Osteoblast (primary cell): Measurements from ENCODE around the gene KRTDAP. TPM values are rescaled to one million over a fixed set of nuclear protein-coding genes. Genes with fewer than 3 reads are reported as not detected.

Experiments
- DNase-seq: peaks from one replicate; pipeline ENCODE4 v3.0.0; 2011; ENCODE audit warnings: low spot score, mixed read lengths; ENCODE audit not compliant: insufficient read length; ENCODE audit errors: missing footprints
- H2AFZ ChIP-seq: 2 replicates; pipeline ENCODE4 v1.6.0; 2011; ENCODE audit warnings: mild to moderate bottlenecking, low read length
- H3K27ac ChIP-seq: 2 replicates; pipeline ENCODE4 v1.5.1; 2011; ENCODE audit warnings: mild to moderate bottlenecking, low read depth, low read length, moderate library complexity
- H3K27me3 ChIP-seq: 2 replicates; pipeline ENCODE4 v1.6.0; 2012; ENCODE audit warnings: mild to moderate bottlenecking, control low read depth, inconsistent platforms, low read length, moderate library complexity; ENCODE audit not compliant: insufficient read depth
- H3K36me3 ChIP-seq: 2 replicates; pipeline ENCODE4 v1.5.1; 2011; ENCODE audit warnings: mild to moderate bottlenecking, low read length, control low read depth, moderate library complexity; ENCODE audit not compliant: insufficient read depth
- H3K4me1 ChIP-seq: 2 replicates; pipeline ENCODE4 v1.5.1; 2011; ENCODE audit warnings: mild to moderate bottlenecking, low read length, control low read depth, moderate library complexity; ENCODE audit not compliant: insufficient read depth
- H3K4me2 ChIP-seq: 2 replicates; pipeline ENCODE4 v1.6.0; 2011; ENCODE audit warnings: mild to moderate bottlenecking, low read length; ENCODE audit not compliant: insufficient read depth
- H3K4me3 ChIP-seq: fragments of 200-600 bp; sonication (generic); 3 replicates; pipeline ENCODE4 v1.5.1; 2012; ENCODE audit warnings: mild to moderate bottlenecking, low read length, inconsistent platforms; ENCODE audit not compliant: insufficient read depth
- H3K79me2 ChIP-seq: 2 replicates; pipeline ENCODE4 v1.6.0; 2012; ENCODE audit warnings: mild to moderate bottlenecking, low read length, control low read depth, inconsistent platforms; ENCODE audit not compliant: insufficient read depth
- H3K9me3 ChIP-seq: 2 replicates; pipeline ENCODE4 v1.5.1; 2011; ENCODE audit warnings: low read depth, low read length, control low read depth
- H4K20me1 ChIP-seq: 2 replicates; pipeline ENCODE4 v1.6.0; 2012; ENCODE audit warnings: mild to moderate bottlenecking, low read length, control low read depth; ENCODE audit not compliant: insufficient read depth
- CTCF ChIP-seq: IDR thresholded peaks from 2 replicates; pipeline ENCODE4 v1.5.1; 2011; ENCODE audit warnings: mild to moderate bottlenecking, low read depth, low read length, moderate library complexity; ENCODE audit errors: extremely low read depth
- total RNA-seq: library from RNA; depleted of rRNA; stranded (reverse); fragments of >200 nt; gene quantifications from 2 replicates; pipeline ENCODE4 v1.2.3, GENCODE V29; 2012

The KRTDAP gene
- total RNA-seq, 1 donor = not detected

- TF ChIP-seq CTCF = peak; percentile 5
- Histone ChIP-seq H3K27ac (peak within 1 kb of the TSS; percentile 45), H3K27me3 (peaks cover 22% of the 10 kb centered on the region), H4K20me1 (no peaks in the 10 kb centered on the region), H3K4me2 (peak within 1 kb of the TSS; percentile 72), H3K9me3 (no peaks in the 10 kb centered on the region), H3K36me3 (no peaks in the 10 kb centered on the region), H3K4me3 (peak within 1 kb of the TSS; percentile 56), H2AFZ (peak within 1 kb of the TSS; percentile 69), H3K4me1 (peaks cover 26% of the 10 kb centered on the region), H3K79me2 (no peaks in the 10 kb centered on the region)
- peak; percentile 97 for DNase-seq
These were observed 23.5 kb upstream of the KRTDAP start, which contains the start of gene DMKN for GRCh38 chr19:35513628-35514281. DMKN (minus strand) TSS chr19:35513649; CDS start chr19:35513475, 174 bp downstream.

- Histone ChIP-seq H3K36me3 (no peaks in the 10 kb centered on the region), H3K4me2 (peak overlapping the region; percentile 72), H3K79me2 (no peaks in the 10 kb centered on the region), H4K20me1 (no peaks in the 10 kb centered on the region), H3K9me3 (no peaks in the 10 kb centered on the region), H3K4me3 (no peak overlapping the region), H3K27ac (no peak overlapping the region), H3K27me3 (peaks cover 28% of the 10 kb centered on the region), H2AFZ (no peak overlapping the region), H3K4me1 (peaks cover 21% of the 10 kb centered on the region)
- peak; percentile 54 for DNase-seq
- TF ChIP-seq CTCF = no peak
These were observed 22.8 kb upstream of the KRTDAP start for GRCh38 chr19:35512831-35513627.

- H3K4me2 ChIP-seq = no peak overlapping the region
- H3K79me2 ChIP-seq = no peaks in the 10 kb centered on the region
- no peak for DNase-seq
- H2AFZ ChIP-seq = no peak overlapping the region
- no peaks in the 10 kb centered on the region for H4K20me1 ChIP-seq
- peaks cover 41% of the 10 kb centered on the region for H3K27me3 ChIP-seq
- H3K4me1 ChIP-seq = peaks cover 19% of the 10 kb centered on the region
- no peak overlapping the region for H3K4me3 ChIP-seq
- no peaks in the 10 kb centered on the region for H3K9me3 ChIP-seq
- no peaks in the 10 kb centered on the region for H3K36me3 ChIP-seq
- TF ChIP-seq CTCF = no peak
- H3K27ac ChIP-seq = no peak overlapping the region
These were observed 21.1 kb upstream of the KRTDAP start for GRCh38 chr19:35511337-35511736.

- H3K27ac ChIP-seq = no peak overlapping the region
- peak overlapping the region; percentile 64 for H3K4me3 ChIP-seq
- H2AFZ ChIP-seq = no peak overlapping the region
- no peaks in the 10 kb centered on the region for H3K9me3 ChIP-seq
- H3K27me3 ChIP-seq = peaks cover 41% of the 10 kb centered on the region
- H4K20me1 ChIP-seq = no peaks in the 10 kb centered on the region
- H3K4me2 ChIP-seq = peak overlapping the region; percentile 82
- DNase-seq = no peak
- H3K4me1 ChIP-seq = peaks cover 19% of the 10 kb centered on the region
- H3K79me2 ChIP-seq = no peaks in the 10 kb centered on the region
- no peaks in the 10 kb centered on the region for H3K36me3 ChIP-seq
- TF ChIP-seq CTCF = no peak
These were observed 20.3 kb upstream of the KRTDAP start for GRCh38 chr19:35510626-35510964.
